Measurements from ENCODE around the gene IHH.
A peak's percentile ranks its signal among the peaks of the same experiment; 100 is the strongest.

Gene IHH

GRCh38 chr2:219084791-219085190 lies 24.1 kb upstream of the IHH start:
- TF ChIP-seq GATA1 (IDR thresholded peaks at IDR 0.05; ENCODE audit: low read depth, low read length): no peak
- TF ChIP-seq POLR2A (IDR thresholded peaks at IDR 0.05; ENCODE audit: low read length): no peak
- DNase-seq: no peak

- DNase-seq: no peak
- TF ChIP-seq POLR2A (IDR thresholded peaks at IDR 0.05; ENCODE audit: low read length) (no peak), GATA1 (IDR thresholded peaks at IDR 0.05; ENCODE audit: low read depth, low read length) (no peak)
Observed at GRCh38 chr2:219082332-219082958, 21.7 kb upstream of the IHH start.

GRCh38 chr2:219081701-219082331 lies 21.1 kb upstream of the IHH start:
- no peak for DNase-seq
- TF ChIP-seq POLR2A (IDR thresholded peaks at IDR 0.05; ENCODE audit: low read length) (no peak), GATA1 (IDR thresholded peaks at IDR 0.05; ENCODE audit: low read depth, low read length) (no peak)

GRCh38 chr2:219081096-219081495 lies 20.4 kb upstream of the IHH start:
- no peak for DNase-seq
- TF ChIP-seq GATA1 (IDR thresholded peaks at IDR 0.05; ENCODE audit: low read depth, low read length): no peak
- TF ChIP-seq POLR2A (IDR thresholded peaks at IDR 0.05; ENCODE audit: low read length): no peak

GRCh38 chr2:219079417-219079816 lies 18.7 kb upstream of the IHH start:
- DNase-seq: no peak
- TF ChIP-seq POLR2A (IDR thresholded peaks at IDR 0.05; ENCODE audit: low read length) (no peak), GATA1 (IDR thresholded peaks at IDR 0.05; ENCODE audit: low read depth, low read length) (no peak)

GRCh38 chr2:219078951-219079350 lies 18.2 kb upstream of the IHH start:
- DNase-seq: no peak
- no peak for TF ChIP-seq GATA1 (IDR thresholded peaks at IDR 0.05; ENCODE audit: low read depth, low read length)
- no peak for TF ChIP-seq POLR2A (IDR thresholded peaks at IDR 0.05; ENCODE audit: low read length)

- DNase-seq: no peak
- TF ChIP-seq POLR2A (IDR thresholded peaks at IDR 0.05; ENCODE audit: low read length): no peak
- no peak for TF ChIP-seq GATA1 (IDR thresholded peaks at IDR 0.05; ENCODE audit: low read depth, low read length)
Observed at GRCh38 chr2:219078126-219078525, 17.4 kb upstream of the IHH start.

- no peak for DNase-seq
- TF ChIP-seq POLR2A (IDR thresholded peaks at IDR 0.05; ENCODE audit: low read length) (no peak), GATA1 (IDR thresholded peaks at IDR 0.05; ENCODE audit: low read depth, low read length) (no peak)
Observed at GRCh38 chr2:219076253-219076652, 15.5 kb upstream of the IHH start.

GRCh38 chr2:219073413-219074129 lies 12.8 kb upstream of the IHH start:
- DNase-seq: peak; percentile 42 to 55
- TF ChIP-seq POLR2A (IDR thresholded peaks at IDR 0.05; ENCODE audit: low read length): no peak
- TF ChIP-seq GATA1 (IDR thresholded peaks at IDR 0.05; ENCODE audit: low read depth, low read length): no peak

- DNase-seq: no peak
- TF ChIP-seq GATA1 (IDR thresholded peaks at IDR 0.05; ENCODE audit: low read depth, low read length) (no peak), POLR2A (IDR thresholded peaks at IDR 0.05; ENCODE audit: low read length) (no peak)
Observed at GRCh38 chr2:219072741-219073250, 12.1 kb upstream of the IHH start.

GRCh38 chr2:219071131-219071816 lies 10.6 kb upstream of the IHH start:
- no peak for DNase-seq
- TF ChIP-seq GATA1 (IDR thresholded peaks at IDR 0.05; ENCODE audit: low read depth, low read length) (no peak), POLR2A (IDR thresholded peaks at IDR 0.05; ENCODE audit: low read length) (no peak)

- DNase-seq: no peak
- no peak for TF ChIP-seq GATA1 (IDR thresholded peaks at IDR 0.05; ENCODE audit: low read depth, low read length)
- no peak for TF ChIP-seq POLR2A (IDR thresholded peaks at IDR 0.05; ENCODE audit: low read length)
Observed at GRCh38 chr2:219065484-219065883, 4.8 kb upstream of the IHH start.

GRCh38 chr2:219062081-219062480 lies 1.4 kb upstream of the IHH start:
- TF ChIP-seq POLR2A (IDR thresholded peaks at IDR 0.05; ENCODE audit: low read length) (no peak), GATA1 (IDR thresholded peaks at IDR 0.05; ENCODE audit: low read depth, low read length) (no peak)
- no peak for DNase-seq
